GM18499 (cell line): Measurements from ENCODE around the gene BDH2.
A peak's percentile ranks its signal among the peaks of the same experiment; 100 is the strongest.

Experiments
- ATAC-seq: cut with Tn5 transposase; IDR thresholded peaks from one replicate; pipeline ENCODE4 v1.9.1; 2021; ENCODE audit warnings: moderate number of reproducible peaks; ENCODE audit not compliant: insufficient read depth, unreplicated experiment

Gene BDH2

DNA sequence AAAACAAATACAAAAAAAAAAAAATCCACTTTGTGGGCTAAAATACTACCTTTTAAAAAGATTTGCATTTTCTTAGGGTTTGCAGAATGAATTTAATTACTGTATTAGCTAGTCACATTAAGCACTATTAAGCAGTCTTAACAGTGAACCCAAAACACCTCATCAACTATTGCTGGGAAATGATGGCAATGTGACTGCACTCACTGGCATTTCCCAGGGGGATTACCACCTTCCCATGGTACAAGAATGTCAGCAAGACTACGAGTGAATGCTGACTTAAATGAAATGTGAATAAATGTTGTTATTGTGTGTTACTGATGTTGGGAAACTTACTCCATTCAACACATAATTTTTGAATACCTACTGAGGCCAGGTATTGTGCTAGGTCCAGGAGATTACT is 13.1 kb downstream of the BDH2 start:
- no peak for ATAC-seq

DNA sequence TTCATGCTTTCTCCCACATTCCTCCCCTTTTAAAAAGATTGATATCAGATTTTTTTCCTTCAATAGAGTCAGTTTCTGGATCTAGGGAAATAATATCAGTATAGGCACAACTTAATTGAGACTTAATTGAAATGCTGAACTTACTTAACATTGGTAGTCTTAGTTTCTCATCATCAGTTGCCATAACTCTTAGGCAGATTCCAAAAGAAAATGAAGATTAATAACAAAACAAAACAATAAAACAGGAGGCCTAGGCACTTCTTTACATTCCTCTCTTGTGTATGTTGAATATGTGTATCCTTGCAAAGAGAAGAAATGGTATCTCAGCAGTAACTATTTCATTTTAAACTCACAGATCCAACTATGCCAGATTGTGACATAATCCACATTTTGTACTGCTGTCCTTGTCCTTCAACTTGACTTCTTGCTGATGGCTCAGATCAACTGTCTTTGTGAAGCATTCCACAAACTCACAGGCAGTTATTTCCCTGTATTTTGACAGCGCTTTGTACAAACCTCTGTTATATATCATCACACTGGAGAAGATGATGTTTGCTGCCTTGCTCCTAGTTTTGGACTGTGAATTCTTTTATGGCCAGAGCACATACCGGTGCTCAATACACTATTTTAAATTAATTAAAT is 14.0 kb downstream of the BDH2 start:
- no peak for ATAC-seq

DNA sequence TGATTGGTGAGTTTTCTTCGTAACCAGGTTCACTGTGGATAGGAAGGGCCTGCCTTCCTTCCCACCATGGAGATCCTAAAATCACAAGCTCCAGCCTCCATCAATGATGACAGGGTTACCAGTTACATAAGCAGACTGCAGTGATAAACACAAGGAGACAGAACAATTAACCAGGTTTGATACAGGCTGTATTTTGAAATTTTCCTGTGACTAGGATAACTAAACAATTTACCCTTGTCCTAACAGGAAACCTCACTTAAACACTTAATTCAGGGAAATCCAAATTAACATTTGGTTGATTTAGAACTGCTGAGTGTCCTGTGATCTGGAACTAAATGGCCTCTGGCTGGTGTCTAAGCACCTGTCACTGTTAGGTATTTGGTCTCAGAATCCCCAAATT is 20.0 kb downstream of the BDH2 start:
- ATAC-seq = no peak

DNA sequence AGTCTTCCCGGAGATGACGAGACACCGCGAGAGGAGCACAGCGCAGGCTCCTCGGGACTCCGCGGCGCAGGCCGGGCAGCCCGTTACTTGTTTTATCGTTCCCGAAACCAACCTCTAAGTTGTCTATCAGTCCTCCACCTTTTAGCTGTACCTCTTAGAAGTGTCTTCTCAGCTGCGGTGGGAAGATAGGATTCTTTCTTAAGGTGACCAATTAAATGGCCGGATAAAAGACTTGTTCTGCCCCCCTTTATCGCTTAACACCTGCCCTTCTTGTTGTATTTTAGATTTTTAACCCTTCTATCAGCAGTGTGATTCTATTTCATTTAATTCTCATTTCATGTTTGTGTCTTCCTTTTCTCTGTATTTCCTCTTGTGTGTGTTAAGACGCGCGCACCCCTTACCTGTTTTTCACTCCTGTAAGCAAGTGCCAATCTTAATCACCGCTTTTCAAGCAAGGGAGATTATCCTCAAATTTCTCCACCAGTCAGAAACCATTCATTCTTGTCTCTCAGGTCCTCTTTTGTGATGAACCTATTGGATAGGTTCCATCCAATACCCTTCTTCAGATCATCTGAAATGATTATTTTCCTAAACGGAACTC is 22.8 kb downstream of the BDH2 start, which contains the start of gene SLC9B2:
Gene SLC9B2 (minus strand): TSS at position 15 of the 601 bp plus-strand sequence. CDS start 9,211 bp downstream, outside the sequence.
- ATAC-seq = peak; percentile 28

DNA sequence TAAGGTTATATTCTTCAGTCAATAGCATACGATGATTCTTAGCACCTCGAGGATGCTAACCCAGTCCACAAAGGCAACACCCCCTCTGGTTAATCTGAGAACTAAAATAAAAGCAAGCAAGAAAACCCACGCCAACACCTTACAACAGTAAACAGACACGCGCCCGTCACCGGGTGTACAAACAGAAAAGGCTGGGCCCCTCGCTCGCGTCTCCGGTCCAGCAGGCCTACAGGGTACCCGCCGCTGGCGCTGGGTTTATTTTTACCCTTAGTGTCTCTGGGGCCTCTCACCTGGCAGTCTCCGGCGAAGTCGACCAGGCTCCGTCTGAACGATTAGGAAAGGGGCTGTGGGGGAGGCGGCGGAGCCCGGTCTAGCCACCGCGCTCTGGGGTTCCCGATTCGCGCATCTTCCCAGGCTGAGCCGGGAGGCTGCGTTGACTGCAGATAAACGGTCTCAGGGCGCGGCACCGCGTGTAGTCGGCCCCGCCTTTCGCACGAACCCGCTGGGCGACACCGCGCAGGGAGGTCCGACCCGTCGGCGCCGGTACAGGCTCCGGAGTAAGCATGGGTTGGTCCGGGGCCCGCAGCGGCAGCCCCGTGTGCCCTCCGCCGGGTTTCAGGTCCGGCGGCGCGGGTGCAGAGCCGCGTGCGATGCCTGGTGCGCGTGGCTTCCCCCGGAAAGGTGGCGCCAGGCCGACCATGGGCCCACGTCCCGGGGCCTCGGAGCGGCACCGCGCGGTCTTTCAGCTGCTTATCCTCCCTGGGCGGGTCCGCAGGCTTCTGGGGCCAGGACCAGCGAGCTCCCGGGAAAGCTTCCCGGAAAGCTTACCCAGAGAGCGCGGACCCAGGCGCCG is 23.5 kb downstream of the BDH2 start:
- peak; percentile 25 for ATAC-seq

DNA sequence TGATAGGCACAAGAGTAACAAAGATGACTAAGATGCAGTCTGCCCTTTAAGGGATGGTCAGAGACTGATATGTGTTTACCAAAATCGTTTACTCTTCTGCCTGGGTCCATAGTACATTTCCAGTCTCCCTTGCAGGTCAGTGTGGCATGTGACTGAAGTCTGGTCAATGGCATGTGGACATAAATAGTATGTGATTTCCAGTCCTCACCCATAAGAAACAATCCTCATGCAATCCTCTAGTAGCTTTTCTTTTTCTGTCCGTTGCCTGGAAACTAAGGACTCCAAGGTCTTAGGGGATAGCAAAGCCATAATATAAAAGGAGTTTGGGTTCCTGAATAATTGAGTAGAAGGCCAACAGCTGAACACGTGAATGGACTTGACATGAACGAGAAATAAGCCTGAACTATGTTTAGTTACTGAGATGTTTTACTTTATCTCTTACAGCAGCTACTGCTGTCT is 24.2 kb downstream of the BDH2 start:
- ATAC-seq = no peak

DNA sequence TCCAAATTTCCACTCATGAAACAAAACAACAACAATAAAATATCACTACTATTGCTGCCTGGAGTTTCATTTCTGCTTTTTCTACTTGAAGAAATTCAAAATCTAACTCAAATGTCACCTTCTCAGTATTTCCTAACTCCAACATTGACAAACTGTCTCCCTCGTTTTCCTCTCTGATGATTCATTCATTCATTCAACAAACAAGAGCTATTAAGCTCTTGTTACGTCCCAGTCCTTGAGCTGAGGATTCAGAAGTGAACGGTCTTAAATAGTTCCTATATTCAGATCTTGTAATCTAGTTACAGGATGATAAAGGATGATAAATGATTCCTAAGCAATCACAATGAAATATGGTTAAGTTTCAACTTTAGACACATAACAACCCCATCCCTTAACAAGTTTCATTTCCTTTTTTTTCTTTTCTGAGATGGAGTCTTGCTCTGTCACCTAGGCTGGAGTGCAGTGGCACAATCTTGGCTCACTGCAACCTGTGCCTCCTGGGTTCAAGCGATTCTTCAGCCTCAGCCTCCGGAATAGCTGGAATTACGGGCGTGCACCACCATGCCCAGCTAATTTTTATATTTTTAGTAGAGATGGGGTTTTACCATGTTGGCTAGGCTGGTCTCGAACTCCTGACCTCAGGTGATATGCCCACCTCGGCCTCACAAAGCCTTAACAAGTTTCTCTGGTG is 24.7 kb downstream of the BDH2 start:
- ATAC-seq = peak; percentile 34

DNA sequence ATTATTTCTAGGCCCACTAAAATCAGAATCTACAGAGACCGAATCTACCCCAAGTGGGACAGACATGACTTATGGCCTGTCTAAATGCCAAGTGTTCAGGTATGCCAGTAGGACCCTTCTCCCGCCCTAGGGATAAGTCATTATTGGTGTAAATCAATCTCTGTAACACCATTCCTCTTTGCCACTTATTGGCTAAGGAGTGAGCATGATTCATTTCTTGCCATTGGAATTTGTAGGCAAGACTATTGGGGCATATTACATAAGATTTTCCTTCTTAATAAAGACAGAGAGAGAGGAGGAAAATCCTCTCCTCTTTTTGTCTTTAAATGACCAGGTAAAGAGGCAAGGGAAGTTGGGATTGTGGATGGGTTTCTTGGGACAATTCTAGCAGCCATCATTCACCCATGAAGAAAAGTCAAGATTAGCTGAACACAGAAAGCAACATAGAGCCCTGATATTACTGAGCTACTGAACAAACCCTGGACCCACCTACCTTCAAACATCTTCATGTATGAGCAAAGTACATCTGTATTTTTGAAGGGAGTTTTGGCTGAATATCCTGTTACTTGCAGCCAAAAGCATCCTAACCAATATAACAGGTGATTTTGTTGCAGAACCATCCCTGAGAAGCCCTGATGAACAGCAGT is 25.7 kb downstream of the BDH2 start:
- ATAC-seq = no peak

DNA sequence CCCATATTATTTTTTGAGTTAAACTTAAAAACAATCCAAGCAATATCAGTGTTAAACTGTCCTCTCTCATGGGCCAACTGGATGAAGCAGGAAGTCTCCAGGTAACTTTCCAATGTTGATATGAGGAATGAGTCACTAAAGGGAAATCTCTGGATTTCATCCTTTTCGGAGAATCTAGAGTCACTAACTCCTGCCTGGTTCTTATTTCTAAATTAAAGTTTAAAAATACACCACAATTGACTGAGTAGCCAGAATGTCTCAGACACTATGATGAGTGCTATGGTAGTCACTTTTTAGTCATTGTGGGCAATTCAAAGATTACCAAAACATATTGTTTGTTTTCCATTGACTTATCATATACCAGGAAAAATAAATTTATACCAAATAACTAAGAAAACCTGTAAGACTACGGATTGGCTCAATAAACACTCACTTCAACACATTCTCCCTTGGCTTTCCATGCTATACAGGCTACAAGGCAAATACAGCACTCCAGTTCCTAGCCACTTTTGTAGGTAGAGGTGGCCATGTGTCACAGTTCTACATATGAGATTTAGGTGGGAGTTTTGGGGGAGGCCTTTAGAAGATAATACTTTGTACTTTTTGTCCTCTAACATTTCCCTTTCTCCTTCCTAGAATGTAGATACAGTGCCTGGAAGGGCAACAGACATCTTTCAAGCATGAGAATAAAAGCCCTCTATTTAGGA is 31.6 kb downstream of the BDH2 start:
- ATAC-seq = no peak

DNA sequence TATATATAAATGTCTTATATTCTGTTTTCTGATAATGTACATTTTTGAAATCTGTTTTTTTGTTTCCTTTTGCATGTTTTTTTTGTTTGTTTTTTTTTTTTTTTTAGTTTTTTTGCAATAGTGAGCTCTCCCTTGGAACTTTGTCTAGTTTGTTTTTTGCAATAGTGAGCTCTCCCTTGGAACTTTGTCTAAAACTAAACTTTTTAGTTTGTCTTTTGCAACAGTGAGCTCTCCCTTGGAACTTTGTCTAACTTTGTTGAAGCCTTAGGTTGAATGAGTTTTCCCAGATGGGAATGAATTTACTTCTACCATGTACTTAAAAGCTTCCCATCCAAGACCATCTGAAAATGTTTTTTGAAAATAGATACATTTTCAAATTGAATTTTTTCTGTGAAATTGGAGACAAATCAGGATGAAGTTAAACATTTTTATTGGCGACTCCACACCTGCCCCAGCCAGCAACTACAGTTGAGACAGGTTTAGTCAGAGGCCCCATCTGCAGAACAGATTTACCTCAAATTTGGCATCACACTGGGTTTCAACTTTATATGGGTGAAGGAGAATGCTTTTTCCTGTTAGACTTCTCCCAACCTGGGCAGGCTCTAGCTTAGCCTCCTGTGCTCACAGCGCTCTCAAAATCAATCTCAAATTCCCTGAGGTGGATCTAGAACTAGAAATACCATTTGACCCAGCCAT is 39.0 kb downstream of the BDH2 start:
- ATAC-seq = no peak

DNA sequence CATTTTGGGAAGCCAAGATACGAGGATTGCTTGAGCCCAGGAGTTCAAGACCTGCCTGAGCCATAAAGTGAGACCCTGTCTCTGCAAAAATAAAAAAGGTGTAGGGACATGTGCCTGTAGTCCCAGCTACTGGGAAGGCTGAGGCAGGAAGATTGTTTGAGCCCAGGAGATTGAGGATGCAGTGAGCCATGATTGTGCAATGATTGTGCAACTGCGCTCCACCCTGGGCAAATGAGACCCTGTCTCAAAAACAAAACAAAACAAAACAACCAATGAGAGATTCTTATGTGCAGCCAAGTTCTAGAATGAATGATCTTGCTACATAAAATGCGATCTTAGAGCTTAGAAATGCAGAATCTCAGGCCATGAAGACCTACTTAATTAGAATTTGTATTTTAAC is 45.6 kb downstream of the BDH2 start:
- ATAC-seq = no peak

DNA sequence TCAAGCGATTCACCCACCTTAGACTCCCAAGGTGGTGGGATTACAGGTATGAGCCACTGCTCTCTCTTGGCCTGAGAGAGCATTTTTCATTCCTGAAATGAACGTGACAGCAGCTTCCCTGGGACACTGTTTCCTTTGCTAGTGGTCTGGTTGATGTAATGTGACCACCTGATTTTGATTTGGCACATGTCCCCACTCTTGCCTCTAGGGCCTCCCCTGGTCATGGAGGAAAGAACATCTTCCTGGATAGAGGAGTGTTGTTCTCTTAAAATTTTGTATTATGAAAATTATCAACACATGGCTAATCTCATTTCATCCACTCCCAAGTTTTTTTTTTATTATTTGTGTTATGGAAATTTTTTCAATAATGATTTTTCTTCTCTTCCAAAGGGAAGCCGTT is 46.9 kb downstream of the BDH2 start:
- no peak for ATAC-seq

DNA sequence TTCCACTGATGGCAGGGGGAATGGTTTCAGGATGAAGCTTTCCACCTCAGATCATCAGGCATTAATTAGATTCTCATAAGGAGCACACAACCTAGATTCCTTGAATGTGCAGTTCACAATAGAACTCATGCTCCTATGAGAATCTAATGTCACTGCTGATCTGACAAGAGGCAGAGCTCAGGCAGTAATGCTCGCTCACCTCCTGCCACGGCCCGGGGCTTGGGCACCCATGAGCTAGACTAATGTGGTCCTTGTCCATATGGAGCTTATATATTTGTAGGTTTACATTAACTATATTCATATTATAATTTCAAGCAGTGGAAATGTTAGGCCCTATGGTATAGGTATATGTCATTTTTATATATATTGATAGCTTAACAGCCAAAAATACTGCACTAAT is 47.5 kb downstream of the BDH2 start:
- ATAC-seq = no peak

DNA sequence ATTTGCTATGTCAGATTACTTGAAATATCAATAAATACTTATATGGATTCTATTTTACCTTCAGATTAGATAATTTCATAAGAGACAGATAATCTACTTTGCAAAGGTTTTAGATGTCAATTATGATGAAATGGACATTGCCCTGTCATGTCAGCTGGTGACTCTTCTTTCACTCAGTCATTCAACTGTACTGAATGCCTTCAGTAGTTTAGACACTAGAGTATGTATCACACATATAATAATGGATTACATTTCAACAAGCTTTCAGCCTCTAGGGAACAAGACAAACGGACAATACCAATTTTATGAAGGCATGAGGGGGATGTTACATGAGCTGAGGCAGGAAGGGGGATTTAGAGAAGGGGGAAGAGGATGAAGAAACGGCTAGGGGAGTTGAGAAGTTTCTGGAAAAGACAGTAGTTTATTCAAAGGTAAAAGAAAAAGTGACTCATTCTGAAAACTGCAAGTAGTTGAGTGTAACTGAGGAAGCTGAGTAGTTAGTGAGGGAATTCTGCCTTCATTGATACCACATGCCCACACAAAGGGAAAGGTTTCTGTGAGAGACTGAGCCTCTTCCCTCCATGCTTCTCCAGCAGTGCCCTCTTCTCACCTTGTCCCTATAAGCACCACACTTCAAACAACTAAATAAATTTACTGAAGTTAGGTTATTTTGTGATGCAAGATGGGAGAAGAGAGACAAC is 48.7 kb downstream of the BDH2 start:
- ATAC-seq = no peak

DNA sequence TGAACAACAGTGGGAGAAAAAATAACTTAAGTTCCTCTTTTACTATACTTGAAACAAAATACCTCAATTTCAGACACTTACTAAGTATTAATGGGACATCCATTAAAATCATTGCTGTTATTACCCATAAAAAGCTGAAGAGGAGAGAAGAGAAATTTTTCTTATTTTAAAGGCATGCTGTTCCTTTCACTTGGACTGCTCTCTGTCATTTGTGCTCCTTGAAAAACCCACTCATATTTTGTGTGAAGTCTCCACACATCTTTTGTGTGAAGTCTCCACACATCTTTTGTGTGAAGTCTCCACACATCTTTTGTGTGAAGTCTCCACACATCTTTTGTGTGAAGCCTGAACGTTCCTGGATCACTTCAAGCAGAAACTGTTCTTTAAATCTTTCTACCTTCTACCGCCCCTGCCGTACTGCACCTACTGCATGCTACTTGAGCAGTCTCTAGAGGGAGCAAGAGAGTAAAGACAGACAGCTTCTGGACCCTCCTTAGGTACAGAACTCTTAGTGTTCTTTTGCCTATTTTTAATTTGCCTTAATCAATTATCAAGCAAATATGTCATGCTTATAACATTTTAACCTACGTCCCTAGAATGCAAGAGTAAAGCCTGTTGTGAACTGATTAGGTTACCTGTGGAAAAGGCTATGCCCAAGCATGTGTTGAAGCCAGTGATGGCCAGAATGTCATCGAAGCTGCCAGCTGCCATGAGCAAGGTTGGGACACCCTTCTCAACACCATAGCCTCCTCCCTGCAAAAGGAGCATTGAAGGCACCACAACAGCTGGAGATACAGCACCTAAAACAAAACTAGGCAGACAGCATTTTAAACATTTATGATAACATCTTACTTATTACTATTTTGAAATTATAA is 53.0 kb downstream of the BDH2 start:
- ATAC-seq = peak; percentile 87

DNA sequence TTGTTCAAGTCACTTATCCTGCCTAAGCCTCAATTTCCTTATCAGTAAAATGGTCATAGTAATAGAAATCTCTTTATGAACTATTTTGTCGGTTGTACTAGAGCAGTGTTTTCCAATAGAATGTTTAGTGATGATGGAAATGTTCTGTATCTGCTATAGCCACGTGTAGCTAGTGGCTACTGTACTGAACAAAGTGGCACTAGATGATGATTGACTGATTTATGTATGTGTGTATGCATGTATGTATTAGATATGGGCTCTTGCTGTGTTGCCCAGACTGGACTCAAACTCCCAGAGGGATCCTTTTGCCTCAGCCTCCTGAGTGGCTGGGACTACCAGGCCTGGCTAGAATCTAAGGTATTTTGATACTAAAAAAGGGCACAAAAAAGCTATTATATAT is 55.5 kb downstream of the BDH2 start:
- ATAC-seq = no peak

DNA sequence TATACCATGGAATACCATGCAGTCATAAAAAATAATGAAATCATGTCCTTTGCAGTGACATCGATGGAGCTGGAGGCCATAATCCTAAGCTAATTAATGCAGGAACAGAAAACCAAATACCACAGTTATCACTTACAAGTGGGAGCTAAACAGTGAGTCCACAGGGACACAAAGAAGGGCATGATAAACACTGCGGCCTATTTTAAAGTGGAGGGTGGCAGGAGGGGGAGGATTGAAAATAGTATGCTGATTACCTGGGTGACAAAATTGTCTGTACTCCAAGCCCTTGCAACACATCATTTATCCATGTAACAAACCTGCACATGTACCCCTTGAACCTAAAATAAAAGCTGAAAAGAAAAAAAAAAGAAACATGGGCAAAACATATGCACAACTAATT is 63.5 kb downstream of the BDH2 start:
- no peak for ATAC-seq

DNA sequence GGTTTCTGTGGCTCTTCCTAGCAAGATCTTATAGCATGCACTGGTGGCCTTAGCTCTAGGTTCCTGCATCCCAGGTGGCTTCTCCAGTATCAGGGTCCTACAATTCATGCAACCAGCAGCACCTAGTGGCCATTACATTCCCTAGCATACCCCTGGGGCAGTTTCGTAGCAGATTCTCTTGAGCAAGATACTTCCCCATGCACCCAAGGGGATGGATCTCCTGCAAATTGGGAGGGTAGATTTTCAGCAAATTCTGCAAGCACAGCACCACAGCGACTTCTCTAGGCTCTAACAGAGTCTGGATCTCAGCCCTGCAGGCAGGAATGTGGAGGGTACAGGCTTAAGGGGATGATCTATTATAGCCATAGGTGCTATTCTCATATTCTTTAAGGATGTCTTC is 67.1 kb downstream of the BDH2 start:
- no peak for ATAC-seq
